T-helper 1 cell (primary cell): ENCODE results near the gene OR56A4.
A peak's percentile ranks its signal among the peaks of the same experiment; 100 is the strongest.

Experiments used
- DNase-seq, 5 donors: peaks; one replicate each; pipeline ENCODE4 v3.0.0-alpha.2; 2012 to 2020
- total RNA-seq, 4 donors: gene quantifications; one replicate each; lab custom pipeline; 2026; lab: John Stamatoyannopoulos, UW

The OR56A4 gene, protein sequence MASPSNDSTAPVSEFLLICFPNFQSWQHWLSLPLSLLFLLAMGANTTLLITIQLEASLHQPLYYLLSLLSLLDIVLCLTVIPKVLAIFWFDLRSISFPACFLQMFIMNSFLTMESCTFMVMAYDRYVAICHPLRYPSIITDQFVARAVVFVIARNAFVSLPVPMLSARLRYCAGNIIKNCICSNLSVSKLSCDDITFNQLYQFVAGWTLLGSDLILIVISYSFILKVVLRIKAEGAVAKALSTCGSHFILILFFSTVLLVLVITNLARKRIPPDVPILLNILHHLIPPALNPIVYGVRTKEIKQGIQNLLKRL
- 0 reads per million in 4 donors for total RNA-seq

DNA sequence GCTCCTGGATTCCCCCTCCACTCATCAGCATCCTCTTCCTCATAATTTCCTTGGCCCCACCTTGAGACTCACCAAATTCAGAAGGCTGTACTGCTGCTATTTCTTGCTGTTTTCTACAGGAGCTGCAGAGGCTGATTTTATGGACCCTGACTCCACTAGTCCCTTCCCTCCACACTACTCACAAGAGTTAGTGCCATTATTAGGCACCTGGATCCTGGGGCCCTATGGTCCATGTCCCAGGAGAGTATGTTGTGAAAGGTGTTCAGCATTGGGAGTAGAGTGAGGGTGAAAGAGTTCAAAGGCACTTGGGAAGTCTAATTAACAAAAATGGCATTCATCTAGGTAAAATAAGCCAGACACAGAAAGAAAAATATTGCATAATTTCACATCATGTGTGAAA is at the start of gene OR56A4:
Gene OR56A4 (minus strand): TSS at position 101 of the 400 bp plus-strand sequence. CDS start 3,954 bp downstream, outside the sequence.
- DNase-seq: no peak

DNA sequence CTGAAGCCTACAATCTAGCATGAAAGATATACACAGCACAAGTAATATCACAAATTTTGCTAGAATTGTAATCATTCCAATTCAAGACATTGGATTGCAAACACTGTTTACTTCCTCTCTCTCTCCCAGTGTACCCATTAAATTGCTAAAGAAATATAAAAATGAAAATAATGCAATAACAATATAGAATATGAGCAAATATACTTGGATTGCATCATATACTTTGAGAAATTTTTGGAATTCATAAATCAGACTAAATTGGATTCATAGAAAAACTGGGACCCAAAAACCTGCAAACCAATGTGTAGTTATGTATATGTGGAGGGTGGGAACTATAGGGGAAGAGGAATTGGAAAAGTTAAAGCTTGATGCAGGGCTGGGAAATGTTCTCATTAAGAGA is 48.8 kb upstream of the OR56A4 start:
- DNase-seq: no peak

DNA sequence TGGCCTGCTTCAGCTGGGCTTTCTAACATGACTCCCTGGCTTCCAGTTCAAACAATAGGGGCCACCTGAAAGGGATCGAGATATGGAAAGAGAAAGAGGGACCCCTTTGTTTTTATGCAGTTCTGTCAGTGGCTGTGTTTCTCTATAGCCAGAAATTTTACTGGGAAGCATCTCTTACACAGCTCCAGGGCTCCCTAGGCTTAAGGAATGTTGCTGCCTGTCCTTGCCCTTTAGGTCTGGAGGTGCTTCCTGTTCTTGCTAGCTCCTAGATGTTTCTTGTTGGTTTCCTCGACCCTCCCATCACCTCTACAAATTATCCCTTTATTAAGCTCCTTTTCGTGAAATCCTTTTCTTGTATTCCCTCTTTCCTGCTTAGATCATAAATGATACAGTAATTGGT is 45.6 kb upstream of the OR56A4 start:
- DNase-seq: no peak

DNA sequence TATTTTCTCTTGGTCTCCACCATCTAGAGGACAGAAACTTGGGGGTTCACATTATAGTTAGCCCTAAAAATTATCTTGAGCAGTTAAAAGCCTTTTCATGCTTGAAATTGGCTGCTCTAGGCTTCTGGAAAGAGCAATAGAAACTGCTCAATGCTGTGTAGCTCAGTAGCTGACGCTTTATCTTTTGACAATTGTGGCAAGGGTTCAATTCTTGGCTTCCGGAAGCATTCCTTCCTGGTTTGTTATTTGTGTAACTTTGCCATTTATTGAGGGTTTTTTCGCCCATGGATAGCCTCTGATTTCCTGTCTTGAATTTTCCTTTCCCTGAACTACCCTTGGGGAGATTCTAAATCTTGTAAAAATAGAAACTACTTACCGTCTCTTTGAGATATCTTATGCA is 34.1 kb upstream of the OR56A4 start:
- no peak for DNase-seq

DNA sequence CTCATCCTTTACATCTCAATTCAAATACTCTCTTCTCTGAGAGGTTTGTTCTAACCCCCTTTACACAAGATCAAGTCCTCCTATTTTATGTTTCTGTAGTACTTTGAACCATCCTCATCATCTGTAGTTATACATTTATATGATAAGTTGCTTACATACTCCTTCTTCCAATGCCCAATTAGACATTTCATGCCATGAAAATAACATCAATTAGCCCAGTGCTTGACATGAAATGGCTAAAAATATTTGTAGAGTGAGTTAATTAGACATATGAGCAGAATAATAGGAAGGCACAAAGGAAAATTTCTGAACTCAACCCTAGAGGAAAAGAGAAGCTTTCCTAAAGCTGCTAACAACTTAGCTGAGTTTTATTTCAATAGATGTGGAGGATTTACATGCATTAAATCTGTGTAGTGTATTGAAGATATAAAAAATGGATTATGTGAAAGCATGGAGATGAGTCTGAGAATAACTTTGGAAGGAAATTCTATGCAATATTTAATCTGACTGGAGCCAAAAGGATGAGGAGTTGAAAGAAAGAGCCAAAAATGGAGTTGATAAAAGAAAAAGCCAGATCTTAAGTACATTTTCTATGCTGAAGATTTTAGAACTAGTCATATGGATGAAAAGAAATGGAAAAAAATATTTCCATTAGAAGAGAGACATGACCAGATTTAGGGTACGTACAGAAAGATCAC is 24.1 kb upstream of the OR56A4 start, which contains the start of gene OR56A1:
Gene OR56A1 (minus strand): TSS at position 51 of the 698 bp plus-strand sequence. CDS start 3,066 bp downstream, outside the sequence.
- no peak for DNase-seq

DNA sequence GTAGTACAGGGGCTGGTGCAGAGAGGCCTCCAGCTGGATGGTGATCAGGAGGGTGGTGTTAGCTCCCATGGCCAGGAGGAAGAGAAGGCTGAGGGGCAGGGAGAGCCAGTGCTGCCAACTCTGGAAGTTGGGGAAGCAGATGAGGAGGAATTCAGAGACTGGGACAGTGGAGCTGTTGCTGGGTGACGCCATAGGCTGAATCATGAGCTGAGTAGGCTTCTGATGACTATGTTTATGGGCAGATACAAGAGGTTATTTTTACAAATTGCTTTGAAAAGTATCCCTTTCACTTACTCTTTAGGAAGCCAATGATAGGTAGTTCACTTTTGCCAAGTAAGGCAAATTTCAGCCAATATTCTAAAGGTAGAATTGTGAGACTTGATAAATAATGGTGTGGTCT is 20.8 kb upstream of the OR56A4 start:
- DNase-seq: no peak

DNA sequence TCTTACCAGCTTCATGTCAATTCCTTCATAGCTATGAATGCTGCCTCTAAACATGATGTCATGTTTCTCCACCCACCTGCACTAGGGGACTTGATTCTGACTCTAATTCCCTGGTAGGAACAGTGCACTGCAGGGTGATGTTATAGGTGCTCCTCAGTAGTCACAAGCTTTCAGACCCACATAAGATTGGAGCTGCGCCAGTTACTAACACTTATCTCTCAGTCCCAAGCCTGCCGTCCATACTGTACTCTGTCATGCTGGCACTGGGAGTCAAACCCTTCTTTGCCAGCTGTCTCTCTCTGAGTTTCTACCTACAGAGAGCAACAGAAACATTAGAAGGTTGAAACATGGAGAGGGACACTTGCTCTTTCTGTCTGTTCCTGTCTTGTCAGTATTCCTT is 18.3 kb upstream of the OR56A4 start:
- no peak for DNase-seq

DNA sequence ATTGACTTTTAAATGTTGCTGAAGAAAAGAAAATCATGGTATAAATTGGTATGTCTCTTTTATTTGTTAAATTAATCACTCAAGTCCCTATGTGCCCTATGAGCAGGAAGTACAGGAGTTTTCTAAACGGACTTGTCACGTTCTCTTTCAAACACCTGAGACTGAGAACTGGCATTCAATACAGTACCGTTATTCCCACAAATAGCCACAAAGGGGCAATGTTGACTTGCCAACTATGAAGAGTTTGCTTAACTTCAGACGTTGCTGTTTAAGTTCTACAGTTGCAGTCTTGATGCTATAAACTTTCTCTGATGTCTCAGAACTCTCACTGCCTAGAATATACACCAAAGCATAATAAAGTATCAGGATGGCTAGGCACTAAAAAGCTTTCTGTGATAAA is 16.2 kb upstream of the OR56A4 start:
- DNase-seq: peak in 1 of 5 donors; percentile 13

DNA sequence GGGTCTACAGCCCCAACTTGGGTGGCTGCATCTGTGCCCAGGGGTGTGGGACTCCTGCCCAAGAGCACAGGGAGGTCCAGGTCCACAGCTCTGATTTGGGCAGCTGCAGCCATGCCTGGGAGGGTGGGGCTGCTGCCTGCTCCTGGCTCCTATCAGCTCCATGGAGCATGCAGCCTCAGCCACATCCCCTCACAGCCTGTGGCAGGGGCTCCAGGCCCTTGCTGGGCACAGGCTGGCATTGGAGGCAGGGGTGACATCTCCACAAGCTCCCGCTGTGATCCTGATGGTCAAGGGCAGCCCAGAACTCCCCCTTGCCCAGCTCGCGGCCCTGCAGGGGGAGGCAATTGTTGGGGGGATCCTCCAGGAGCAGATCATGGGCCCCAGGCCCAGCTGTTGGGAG is 6.3 kb upstream of the OR56A4 start:
- DNase-seq: no peak

DNA sequence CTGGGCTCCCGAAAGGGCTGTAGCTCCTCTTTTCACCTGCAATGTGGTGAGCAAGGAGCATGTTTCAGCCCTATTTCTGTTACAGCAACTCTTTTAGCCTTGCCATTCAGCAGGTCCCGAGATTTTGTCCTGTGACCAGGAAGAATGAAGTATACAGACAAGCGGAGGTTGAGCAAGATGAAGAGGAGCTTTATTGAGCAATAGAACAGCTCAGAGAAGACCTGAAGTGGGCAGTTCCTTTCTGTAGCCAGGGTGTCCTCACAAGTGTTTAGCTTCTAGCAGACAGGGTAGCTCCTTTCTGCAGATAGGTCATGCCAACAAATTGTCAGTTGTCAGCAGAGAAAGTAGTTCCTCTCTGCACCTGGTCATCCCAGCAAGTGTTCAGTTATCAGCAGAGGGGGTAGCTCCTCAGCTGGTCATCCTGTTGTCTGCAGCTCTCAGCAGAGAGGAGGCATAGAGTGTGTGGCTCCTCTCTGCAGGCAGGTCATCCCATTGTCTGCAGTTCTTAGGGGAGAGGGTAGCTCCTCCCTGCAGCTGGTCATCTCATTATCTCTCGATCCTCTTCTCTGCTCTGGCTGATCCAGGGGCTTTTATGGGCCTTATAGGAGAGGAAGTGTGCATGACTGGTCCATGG is 5.4 kb upstream of the OR56A4 start:
- DNase-seq: no peak

DNA sequence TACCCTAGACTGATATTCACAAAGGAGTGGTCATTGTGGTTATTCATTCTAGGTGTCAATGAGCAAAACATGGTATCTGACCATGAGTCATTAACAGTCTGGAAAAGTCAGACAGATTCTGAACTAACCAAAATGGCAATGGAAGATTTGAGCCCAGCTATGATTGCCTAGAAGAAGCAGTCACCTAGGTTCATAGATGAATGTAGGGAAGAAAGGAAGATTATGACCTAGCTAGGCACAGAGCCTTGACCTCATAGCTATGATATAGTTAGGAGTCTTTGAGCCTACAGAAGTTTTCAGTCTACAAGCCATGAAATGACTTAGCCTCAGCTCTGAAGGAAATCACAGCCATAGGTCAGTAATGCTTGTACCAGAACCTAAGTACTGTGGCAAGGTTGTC is 351 bp downstream of the OR56A4 start:
- no peak for DNase-seq

DNA sequence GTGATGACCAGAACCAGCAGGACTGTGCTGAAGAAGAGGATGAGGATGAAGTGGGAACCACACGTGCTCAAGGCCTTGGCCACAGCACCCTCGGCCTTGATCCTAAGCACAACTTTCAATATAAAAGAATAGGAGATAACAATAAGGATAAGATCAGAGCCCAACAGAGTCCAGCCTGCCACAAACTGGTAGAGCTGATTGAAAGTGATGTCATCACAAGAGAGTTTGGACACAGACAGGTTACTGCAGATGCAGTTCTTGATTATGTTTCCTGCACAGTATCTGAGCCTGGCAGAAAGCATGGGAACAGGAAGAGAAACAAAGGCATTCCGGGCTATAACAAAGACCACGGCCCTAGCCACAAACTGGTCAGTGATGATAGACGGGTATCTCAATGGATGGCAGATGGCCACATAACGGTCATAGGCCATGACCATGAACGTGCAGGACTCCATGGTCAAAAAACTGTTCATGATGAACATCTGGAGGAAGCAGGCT is 4.5 kb downstream of the OR56A4 start:
- no peak for DNase-seq

DNA sequence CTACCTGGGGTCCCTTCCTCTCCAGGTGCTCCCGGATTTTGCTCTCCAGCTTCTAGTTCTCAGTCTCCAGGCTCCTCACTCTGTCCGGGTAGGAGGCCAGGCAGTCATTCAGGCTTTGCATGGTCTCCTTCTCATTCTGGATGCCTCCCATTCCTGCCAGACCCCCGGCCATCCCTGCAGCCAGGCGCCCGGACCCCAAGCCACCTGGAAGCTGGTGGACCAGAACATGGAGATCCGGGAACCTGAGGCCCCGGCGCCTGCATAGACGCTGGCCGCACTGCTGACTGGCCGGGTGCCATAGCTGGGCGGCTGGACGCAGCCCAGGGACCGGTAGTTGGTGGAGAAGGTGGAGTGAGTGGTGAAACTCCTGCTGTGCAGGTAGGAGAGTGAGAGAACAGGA is 12.0 kb downstream of the OR56A4 start:
- DNase-seq: no peak

DNA sequence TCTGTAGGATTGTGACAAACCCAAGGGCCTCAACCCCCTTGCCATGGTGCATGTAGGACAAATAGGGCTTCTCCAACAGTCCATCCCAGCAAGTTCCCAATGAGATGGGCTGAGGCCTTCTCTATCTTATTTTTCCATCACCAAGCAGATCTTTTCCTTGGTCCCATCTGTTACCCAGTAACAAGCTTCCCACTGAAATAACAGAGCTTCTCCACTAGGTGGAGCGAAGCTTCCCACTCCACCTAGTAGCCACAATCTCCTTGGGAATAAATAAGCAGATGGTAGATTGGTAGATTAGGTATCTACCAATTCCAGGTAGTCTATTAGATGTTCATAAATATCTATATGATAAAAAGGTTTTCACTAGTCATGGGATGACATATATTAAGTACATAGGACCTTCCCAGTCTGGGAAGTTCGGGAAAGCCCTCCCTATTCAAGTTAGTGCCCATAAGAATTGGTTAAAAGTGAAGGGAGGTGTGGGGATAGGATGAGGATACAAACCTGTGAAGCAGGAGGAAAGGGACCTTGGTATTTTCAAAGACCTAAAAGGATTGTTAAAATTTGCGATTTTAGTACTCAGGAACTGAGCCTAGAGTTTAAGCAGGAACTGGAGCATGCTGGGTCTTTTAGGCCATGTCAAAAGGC is 14.0 kb downstream of the OR56A4 start:
- no peak for DNase-seq

DNA sequence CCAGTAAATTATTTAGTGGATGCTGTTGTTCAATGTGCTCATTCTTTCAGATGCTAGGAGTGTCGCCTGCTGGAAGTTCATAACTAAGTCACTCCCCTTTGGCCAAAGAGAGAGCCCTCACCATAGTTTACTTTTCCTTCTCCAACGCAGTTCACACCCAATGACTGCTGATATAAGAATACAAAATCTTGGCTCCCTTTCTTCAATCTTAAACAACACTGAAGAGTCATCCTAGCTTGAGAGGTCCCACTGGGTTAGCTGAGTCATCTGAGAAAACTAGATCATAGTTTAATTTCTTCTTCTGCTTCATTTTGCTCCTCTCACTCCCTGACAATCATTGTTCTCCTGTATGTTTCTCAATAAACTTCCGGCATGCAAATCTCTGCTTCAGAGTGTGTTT is 14.6 kb downstream of the OR56A4 start:
- no peak for DNase-seq

DNA sequence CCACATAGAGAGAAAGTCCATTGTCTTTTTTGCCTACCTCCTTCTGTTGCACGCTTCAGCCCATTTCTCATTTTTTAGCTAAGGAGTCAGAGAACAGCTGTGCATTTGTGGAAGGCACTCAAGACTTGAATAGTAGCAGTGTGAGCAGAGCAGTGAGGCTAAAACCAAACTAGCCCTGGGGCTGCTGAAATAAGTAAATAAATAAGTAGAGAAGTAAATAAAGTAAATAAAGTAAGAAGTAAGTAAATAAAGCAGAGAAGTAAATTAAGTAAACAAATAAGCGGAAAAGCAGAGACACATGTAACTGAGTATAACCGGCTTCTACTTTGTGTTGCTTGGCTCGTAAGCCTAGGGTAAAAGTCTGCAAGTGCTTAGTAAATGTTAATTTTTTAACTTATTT is 17.5 kb downstream of the OR56A4 start:
- DNase-seq: no peak

DNA sequence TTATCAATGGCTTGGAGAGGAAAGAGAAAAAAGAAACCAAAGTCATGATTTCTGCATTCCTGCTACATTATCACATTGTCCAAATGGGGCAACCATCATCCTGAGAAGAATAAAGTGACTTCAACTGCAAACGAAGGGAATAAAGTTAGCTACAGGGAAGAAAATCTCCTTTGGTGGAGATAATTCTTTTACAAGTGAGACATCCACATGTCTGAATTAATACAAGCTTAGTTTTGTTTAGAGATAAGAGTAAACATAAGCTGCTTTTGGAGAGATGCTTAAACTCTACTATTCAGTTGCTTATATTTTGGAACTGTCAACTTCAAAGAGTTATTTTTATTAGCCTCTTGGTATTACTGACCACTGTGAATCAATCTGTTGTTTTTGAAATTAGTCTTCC is 19.9 kb downstream of the OR56A4 start, which contains the start of gene OR52L1:
Gene OR52L1 (minus strand): TSS at position 101 of the 400 bp plus-strand sequence. CDS start 55 bp downstream, at position 46.
- DNase-seq: no peak

DNA sequence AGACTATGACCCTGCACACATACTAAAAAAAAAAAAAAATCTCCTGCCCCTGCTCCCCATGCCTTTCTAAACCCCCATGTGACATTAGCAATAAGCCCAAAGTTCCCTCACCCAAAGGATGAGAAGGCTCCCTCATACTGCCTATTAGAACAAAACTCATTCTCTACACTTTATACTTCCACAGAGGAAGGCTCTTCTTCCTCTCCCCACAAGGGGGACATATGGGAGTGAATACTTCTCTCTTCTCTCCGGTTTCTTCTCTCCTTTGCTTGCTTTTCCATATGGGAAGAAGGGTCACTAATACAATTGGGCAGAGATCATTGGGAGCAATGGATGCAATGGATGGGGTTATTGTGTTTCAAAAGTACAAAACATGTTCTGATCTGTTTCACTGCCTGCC is 23.3 kb downstream of the OR56A4 start:
- no peak for DNase-seq

DNA sequence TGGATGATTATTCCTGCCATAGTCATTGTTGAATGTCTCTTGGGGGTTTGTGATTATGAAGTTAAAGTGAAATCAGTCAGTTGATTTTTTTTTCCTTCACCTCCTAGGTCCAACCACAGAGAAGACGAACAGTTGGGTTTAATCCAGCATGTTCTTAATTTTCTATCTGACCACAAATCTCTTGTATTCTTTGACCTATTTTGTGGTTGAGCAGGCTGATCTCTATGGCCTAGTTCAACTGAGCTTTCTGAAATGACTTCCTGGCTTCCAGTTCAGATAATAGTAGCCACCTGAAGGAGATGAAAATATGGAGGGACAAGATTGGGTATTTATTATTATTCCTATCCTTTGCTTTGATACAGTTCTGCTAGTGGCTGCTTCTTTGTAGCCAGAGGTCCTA is 33.2 kb downstream of the OR56A4 start:
- no peak for DNase-seq

DNA sequence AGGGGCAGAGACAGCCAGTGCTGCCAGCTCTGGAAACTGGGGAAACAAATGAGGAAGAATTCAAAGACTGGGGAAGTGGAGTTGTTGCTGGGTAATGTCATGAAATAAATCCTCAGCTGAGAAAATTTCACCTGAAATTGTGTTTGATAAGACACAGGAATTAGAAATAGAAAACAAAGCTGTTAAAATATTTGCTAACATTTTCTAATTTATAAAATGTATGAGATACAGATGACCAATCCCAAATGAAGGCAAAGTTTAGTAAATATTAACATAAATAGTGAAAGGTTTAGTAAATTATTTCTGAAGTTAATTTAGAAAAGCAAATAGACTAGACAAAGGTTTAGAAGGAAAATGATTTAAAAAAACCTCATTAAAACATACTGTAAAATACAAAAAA is 38.4 kb downstream of the OR56A4 start, which contains the start of gene OR56A5:
Gene OR56A5 (minus strand): TSS at position 101 of the 400 bp plus-strand sequence. CDS start 0 bp downstream, at position 101.
- DNase-seq: no peak

DNA sequence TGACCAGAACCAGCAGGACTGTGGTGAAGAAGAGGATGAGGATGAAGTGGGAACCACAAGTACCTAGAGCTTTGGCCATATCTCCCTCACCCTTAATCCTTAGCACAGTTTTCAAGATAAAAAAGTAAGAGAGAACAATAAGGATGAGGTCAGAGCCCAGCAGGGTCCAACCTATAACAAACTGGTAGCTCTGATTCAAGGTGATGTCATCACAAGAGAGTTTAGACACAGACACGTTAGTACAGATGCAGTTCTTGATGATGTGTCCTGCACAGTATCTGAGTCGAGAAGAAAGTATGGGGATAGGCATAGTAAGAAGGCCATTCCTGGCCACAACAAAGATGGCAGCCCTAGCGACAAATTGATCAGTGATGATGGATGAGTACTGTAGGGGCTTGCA is 39.0 kb downstream of the OR56A4 start:
- no peak for DNase-seq

DNA sequence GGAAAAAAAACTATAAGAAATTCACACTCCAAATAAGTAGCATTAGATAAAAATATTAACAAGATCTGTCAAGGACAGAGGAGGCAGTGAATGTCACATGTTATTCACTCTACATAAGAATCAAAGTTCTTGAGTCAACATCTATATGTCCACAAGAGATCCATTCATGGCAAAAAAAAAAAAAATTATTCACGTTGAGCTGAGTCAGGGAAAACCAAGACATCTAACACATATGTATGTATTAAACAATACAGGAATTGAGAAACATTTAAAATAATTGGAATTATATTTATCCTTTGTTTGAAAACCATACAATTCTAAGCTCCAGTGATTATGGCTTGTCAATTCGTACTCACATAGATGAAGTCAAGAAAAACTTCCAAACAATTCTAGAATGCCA is 39.8 kb downstream of the OR56A4 start:
- no peak for DNase-seq
